Measurements from ENCODE around the gene GPR160. TPM values are rescaled to one million over a fixed set of nuclear protein-coding genes. Genes with fewer than 3 reads are reported as not detected.

The GPR160 gene
- total and polyA plus RNA-seq, 10 donors: 17.1 to 52.2 (median 25.2) TPM

DNA sequence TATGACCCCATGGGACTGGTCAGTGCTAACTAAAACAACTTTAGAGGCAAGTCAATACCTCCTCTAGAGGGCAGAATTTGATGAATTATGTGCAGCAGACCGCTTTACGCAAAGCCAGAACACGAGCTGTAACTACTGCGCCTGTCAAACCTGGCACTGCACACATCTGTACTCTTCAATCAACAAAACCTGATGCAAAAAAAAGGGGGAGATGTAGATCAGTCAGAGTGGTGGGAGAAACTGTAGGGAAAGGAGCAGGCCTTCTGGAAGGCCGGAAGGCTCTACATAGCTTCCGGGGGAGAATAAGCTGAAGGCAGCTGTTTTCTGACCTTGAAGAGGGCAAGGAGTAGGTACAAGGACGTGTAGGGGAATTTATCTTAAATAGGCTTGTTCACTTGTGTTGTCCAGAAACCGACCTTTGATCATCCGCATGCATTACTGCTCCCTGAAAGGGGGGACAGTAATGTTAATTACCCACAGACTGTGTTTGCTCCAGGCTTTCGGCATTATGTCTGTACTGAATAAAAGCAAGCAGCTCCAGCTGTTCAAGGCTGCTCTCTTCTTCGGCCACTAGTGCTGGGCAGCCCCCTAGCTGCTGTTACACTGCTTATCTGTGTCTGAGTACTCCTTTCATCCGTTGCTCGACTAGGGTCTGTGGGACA is 41.0 kb downstream of the GPR160 start:
- Histone ChIP-seq H3K27ac (no peak overlapping the region), H3K9me3 (no peaks in the 10 kb centered on the region), H3K36me3 (peaks cover 0 to 60% (median 0%) of the 10 kb centered on the region in 6 donors), H3K4me1 (peaks cover 0 to 4% (median 2%) of the 10 kb centered on the region in 6 donors), H3K4me3 (no peak overlapping the region), H3K27me3 (replicated peaks in 1 of 7) (no peaks in the 10 kb centered on the region)
- WGBS, 5 donors: 79 to 88% (median 83%) methylated on average over 13 of the region's 13 CpGs
- DNase-seq: no peak
- no peak for TF ChIP-seq POLR2A (IDR thresholded peaks at IDR 0.05)
- TF ChIP-seq CTCF (IDR thresholded peaks at IDR 0.05 in 8 of 11, conservative IDR thresholded peaks at IDR 0.05 in 3 of 11): peak in 1 of 11 experiments; percentile 9
- TF ChIP-seq POLR2AphosphoS5 (IDR thresholded peaks at IDR 0.05): peak in 1 of 3 donors; percentile 7
- intact Hi-C loops (cut with DNase I; ENCODE audit: low total_unique reads): no loop called here

- TF ChIP-seq CTCF (IDR thresholded peaks at IDR 0.05 in 8 of 11, conservative IDR thresholded peaks at IDR 0.05 in 3 of 11): no peak
- no peak for TF ChIP-seq POLR2A (IDR thresholded peaks at IDR 0.05)
- TF ChIP-seq POLR2AphosphoS5 (IDR thresholded peaks at IDR 0.05): no peak
- Histone ChIP-seq H3K4me3 (no peak overlapping the region), H3K4me1 (peaks cover 0 to 4% (median 2%) of the 10 kb centered on the region in 6 donors), H3K36me3 (peaks cover 0 to 69% (median 1%) of the 10 kb centered on the region in 6 donors), H3K27ac (no peak overlapping the region), H3K27me3 (replicated peaks in 1 of 7) (no peaks in the 10 kb centered on the region), H3K9me3 (no peaks in the 10 kb centered on the region)
- no peak for DNase-seq
- intact Hi-C loops (cut with DNase I; ENCODE audit: low total_unique reads): no loop called here
- WGBS, 5 donors: 79 to 92% (median 89%) methylated on average over 2 of the region's 2 CpGs
Observed at GRCh38 chr3:170079536-170080165, 41.9 kb downstream of the GPR160 start.

DNA sequence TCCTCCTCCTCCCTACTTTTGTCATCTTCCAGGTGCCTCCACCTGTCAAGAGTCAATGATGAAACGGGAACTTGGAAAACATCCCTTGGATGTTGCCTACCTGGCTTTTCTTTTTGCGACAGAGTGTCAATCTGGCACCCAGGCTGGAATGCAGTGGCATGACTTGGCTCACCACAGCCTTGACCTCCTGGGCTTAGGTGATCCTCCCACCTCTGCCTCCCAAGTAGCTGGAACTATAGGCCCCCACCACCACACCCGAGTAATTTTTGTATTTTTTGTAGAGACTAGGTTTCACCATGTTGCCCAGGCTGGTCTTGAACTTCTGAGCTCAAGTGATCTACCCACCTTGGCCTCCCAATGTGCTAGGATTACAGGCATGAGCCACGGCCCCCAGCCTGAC is 42.8 kb downstream of the GPR160 start:
- H3K4me3 ChIP-seq: no peak overlapping the region
- H3K27me3 ChIP-seq (replicated peaks in 1 of 7): no peaks in the 10 kb centered on the region
- TF ChIP-seq POLR2AphosphoS5 (IDR thresholded peaks at IDR 0.05) (peak in 1 of 3 donors; percentile 13), POLR2A (IDR thresholded peaks at IDR 0.05) (no peak), CTCF (IDR thresholded peaks at IDR 0.05 in 8 of 11, conservative IDR thresholded peaks at IDR 0.05 in 3 of 11) (no peak)
- WGBS, 5 donors: 88 to 97% (median 94%) methylated on average over 4 of the region's 4 CpGs
- no peak for DNase-seq
- H3K36me3 ChIP-seq: peaks cover 0 to 78% (median 5%) of the 10 kb centered on the region in 6 donors
- peaks cover 0 to 4% (median 2%) of the 10 kb centered on the region in 6 donors for H3K4me1 ChIP-seq
- intact Hi-C loops (cut with DNase I; ENCODE audit: low total_unique reads): no loop called here
- H3K9me3 ChIP-seq: no peaks in the 10 kb centered on the region
- no peak overlapping the region for H3K27ac ChIP-seq

DNA sequence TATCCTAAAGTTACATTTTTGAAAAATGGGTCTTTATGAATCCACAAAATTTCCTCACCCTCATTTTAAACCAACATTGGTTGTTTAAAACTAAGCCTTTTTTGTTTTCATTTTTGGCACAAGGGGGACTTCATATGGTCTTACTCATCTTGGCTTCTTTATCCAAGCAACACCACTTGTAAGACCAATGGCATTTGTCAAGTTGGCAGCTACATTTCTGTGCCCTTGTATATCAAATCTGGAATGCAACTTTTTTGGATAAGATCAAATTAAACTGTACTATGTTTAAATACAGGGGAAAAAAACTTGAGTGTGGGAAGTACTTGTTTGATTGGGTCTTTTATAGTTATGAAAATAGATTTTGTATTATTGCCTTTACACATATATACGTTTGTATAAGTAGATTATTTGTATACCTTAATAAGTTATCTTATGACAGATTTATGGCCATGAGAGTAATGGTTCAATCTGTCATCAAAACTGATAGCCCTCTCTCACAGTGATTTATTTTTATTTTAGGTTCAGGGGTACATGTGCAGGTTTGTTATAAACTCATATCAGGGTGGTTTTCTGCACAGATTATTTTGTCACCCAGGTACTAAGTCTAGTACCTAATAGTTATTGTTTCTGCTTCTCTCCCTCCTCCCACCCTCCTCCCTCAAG is 43.4 kb downstream of the GPR160 start:
- TF ChIP-seq POLR2AphosphoS5 (IDR thresholded peaks at IDR 0.05) (no peak), POLR2A (IDR thresholded peaks at IDR 0.05) (no peak)

More for the DNA sequence above, 43.4 kb downstream of the GPR160 start:
- H3K36me3 ChIP-seq: peaks cover 0 to 84% (median 11%) of the 10 kb centered on the region in 6 donors
- 86 to 94% (median 88%) methylated on average over 1 of the region's 1 CpG for WGBS, 5 donors
- peaks cover 0 to 4% (median 2%) of the 10 kb centered on the region in 6 donors for H3K4me1 ChIP-seq
- DNase-seq: no peak
- intact Hi-C loops (cut with DNase I; ENCODE audit: low total_unique reads): no loop called here
- no peaks in the 10 kb centered on the region for H3K9me3 ChIP-seq
- H3K4me3 ChIP-seq: no peak overlapping the region
- H3K27ac ChIP-seq: no peak overlapping the region
- no peaks in the 10 kb centered on the region for H3K27me3 ChIP-seq (replicated peaks in 1 of 7)

Measured in spleen (tissue), 11 donors.